SW 1271 (cell line): ENCODE data around the gene TXNRD1.

ENCODE experiments used
- DNase-seq, 2 experiments: peaks; one replicate each; lab custom pipeline; 2025; lab: John Stamatoyannopoulos, UW

The TXNRD1 gene

GRCh38 chr12:104280717-104281458 lies 65.3 kb downstream of the TXNRD1 start:
- DNase-seq, result peak; percentile 72 to 96

- no peak for DNase-seq
Observed at GRCh38 chr12:104281636-104282035, 66.1 kb downstream of the TXNRD1 start.

DNA sequence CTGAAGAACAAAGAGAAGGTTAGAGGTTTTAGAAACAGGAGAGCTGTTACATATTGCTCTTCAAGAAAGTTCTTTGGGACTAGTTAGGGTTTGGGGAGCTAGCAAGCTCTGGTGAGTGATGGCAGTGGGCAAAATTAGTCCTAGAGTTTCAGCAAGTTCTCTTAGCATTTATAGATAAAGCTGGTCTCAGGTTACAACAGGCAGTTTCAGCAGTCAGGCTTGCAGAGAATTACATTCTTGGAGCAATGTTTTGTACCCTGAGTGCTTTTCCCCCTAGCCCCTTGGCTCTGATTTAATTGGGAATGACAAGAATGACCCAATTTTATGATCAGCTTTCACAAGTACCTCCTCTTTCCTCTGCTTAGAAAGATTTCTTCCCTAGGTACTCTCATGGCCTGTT lies 66.5 kb downstream of the TXNRD1 start:
- no peak for DNase-seq

- no peak for DNase-seq
Observed at GRCh38 chr12:104285740-104286515, 70.3 kb downstream of the TXNRD1 start.

DNA sequence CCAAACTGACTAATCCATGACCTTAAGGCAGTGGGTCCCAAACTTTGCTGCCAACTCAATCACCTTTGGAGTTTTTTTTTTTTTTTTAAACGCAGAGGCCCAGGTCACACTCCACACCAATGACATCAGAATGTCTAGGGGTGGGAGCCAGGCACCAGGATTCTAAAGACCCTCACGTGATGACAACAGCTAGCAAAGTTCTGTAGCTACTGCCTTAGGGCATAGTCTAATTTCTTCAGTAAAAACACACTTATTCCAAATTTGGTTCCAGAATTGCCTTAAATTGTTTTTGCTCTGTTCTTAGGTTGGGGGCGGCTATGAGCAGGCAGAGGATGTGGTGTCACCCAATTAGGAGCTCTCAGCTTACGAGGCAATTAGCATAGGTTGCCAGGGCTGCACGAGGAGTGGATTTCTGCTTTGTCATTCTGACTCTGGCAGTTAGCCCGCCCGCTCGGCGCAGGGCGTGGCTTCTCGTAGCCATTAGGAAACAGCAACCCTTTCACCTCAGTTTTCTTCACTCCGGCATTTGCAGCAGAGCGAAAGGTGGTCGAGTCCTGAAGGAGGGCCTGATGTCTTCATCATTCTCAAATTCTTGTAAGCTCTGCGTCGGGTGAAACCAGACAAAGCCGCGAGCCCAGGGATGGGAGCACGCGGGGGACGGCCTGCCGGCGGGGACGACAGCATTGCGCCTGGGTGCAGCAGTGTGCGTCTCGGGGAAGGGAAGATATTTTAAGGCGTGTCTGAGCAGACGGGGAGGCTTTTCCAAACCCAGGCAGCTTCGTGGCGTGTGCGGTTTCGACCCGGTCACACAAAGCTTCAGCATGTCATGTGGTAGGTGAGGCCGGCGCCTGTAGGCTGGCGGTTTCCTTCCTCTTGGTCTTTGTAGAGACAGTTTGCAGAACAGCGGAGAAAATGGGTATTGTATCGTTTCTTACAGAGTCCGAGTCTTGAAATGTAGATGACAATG lies 71.2 kb downstream of the TXNRD1 start:
- peak; percentile 95 to 98 for DNase-seq

GRCh38 chr12:104288635-104289274 lies 73.2 kb downstream of the TXNRD1 start:
- DNase-seq, result peak; percentile 66 to 87

- DNase-seq, result no peak
Observed at GRCh38 chr12:104290320-104290719, 74.7 kb downstream of the TXNRD1 start.

DNA sequence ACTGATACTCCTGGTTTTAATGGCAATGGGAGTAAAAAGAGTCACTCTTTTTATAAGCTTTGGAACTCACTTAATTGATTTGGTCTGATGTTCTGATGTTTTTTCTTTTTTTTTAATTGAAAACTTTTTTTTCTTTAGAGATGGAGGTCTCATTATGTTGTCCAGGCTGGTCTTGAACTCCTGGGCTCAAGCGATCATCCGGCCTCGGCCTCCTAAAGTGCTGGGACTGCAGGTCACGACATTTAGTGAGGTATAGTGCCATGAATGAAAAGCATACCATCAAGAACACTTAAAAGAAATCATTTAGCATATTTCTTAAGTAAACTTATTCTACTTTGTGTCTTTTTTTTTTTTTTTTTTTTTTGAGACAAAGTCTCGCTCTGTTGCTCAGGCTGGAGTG lies 75.3 kb downstream of the TXNRD1 start:
- DNase-seq, result no peak

GRCh38 chr12:104291867-104292524 lies 76.4 kb downstream of the TXNRD1 start:
- DNase-seq, result no peak

DNA sequence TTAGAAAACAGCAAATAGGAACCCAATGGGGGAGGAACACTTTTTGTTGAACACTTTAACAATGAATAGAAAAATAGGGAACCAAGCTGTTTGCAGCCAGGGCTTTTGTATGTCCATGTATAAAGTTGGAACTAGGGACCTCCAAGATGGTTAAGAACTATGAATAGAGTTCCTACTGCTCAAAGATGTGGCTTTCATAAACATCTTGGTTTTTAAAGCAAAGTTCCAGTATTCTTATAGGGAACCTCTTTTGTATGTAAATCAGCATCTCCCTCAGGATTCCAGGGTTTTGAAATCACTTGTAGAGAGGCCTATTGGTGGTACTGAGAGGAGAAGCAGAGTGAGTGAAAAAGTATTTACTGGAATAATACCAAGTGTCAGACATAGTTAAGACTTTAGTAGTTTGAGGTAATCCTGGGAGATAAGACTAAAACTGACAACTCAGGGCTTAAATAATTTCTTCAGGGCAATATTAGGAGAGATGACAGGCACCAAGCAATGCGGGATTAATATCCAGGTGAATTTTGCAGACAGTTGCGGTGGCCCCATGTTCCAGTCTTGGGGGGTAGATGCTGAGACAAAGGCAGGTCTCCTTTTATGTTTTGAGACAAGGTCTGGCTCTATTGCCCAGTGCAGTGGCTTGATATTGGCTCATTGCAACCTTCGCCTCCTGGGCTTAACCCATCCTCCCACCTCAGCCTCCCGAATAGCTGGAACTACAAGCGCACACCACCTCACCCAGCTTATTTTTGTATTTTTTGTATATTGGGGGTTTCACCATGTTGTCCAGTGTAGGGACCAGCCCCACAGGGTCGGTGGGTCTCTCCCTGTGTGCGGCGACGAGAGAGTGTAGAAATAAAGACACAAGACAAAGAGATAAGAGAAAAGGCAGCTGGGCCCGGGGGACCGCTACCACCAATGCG lies 77.6 kb downstream of the TXNRD1 start:
- DNase-seq, result no peak

DNA sequence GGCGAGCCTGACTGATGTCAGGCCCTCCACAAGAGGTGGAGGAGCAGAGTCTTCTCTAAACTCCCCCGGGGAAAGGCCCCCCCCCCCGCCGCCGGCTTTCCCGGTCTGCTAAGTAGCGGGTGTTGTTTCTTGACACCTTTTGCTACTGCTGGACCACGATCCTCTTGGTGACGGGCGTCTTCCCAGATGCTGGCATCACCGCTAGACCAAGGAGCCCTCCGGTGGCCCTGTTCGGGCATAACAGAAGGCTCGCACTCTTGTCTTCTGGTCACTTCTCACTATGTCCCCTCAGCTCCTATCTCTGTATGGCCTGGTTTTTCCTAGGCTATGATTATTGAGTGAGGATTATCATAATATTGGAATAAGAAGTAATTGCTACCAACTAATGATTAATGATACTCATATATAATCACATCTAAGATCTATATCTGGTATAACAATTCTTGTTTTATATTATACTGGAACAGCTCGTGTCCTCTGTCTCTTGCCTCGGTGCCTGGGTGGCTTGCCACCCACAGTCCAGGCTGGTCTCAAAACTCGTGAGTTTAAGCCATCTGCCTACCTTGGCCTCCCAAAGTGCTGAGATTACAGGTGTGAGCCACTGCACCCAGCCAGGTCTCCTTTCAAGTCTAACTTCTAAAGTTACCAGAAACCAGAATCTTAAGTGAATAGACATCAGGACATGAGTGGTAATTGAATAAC lies 78.7 kb downstream of the TXNRD1 start:
- DNase-seq, result peak; percentile 48 to 51

DNA sequence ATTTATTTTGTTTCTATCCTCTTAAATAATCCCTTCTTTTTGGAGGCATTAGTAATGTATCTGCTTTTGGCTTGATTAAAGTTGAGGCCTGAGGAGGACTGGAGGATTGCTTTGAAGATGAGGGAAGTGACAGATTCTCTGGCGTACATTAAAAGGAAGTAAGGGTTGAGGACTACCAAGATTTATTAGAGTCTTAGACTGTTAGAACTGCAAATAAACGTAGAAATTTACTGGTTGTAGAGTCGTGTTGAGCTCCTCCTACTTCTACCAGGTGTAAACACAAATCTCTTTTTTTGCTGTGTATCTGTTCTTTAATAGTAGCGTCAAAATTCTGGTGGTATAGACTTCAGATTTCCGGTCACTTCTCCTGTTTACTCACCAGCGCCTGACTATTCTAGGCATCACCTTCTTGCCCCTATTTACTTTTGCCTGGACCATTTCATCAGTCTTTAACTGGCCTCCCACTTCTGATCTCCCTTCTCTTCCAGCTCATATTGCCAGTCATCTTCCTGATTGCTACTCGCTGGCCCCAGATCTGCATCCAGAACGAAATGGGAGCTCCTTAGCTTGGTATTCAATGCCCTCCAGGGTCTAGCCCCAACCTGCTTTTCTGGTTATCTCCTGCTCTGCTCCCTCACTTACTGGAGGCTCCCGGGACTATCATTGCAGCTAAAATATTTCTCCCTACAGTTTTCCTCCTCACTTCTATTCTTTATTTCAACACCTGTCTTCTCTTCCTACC lies 79.5 kb downstream of the TXNRD1 start:
- no peak for DNase-seq

- DNase-seq, result no peak
Observed at GRCh38 chr12:104295954-104296353, 80.4 kb downstream of the TXNRD1 start.

- no peak for DNase-seq
Observed at GRCh38 chr12:104296718-104297117, 81.1 kb downstream of the TXNRD1 start.

DNA sequence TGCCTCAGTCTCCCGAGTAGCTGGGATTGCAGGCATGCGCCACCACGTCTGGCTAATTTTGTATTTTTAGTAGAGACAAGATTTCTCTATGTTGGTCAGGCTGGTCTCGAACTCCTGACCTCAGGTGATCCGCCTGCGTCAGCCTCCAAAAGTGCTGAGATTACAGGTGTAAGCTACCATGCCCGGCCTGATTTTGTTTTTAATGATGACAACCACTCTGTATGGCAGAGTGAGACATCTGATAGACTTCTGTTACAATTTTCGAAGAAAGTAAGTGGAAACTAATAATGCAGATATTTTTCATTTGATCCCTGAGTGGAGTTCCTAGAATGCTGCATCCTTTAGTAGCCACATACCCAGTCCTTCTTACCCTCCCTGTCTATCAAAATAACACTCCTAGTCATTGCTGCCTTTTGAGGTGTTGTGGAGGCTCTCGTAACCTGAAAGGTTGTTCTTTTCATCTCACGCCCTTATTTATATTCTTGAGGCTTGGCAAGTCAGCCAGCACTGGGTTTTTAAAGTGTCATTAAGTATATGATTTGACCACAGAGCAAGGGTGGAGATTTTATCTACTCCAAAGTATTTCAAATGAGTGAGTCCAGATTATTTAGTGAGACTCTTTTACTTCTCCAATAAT lies 82.0 kb downstream of the TXNRD1 start:
- DNase-seq, result no peak

DNA sequence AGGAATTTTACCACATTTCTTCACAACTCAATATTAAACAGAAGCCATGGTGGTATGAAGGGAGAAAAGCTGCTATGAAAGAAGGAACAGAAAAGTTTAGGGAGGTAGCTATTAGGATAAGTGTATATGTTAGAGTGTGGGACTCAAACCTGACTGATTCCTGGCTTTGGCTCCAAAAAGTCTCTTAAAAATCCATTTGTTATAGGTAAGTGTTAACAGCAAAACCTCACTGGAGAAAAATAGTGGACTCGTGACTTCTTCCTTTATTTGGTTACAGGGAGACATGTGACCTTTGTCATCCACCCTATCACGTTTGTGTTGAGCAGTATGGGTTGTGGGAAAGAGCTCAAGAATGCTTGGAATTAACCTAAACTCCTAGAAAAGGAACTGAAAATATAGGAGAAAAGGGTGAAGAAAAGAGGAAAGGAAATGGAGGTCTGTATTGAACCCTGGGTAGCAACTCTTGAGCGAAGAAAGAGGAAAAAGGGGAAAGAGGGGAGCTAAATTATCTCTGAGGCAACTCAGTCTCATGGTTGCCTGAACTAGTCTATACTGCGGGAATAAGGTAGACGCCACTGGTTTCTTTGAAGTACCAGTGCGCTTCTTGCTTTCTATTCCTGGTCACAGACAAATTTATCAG lies 84.4 kb downstream of the TXNRD1 start:
- peak in 1 of 2 experiments; percentile 65 for DNase-seq

GRCh38 chr12:104303538-104304151 lies 88.1 kb downstream of the TXNRD1 start, which contains the start of gene EID3:
Gene EID3, plus strand, starts transcription at chr12:104303739. Its CDS starts 196 bp downstream, at chr12:104303935.
- DNase-seq, result peak; percentile 62 to 89
